Neuronal stem cell (in vitro differentiated cells): ENCODE data around the gene ABLIM1.

ENCODE experiments used
- DNase-seq: peaks from one replicate; pipeline ENCODE4 v3.0.0-alpha.2; 2013; ENCODE audit warnings: low spot score
- H2AFZ ChIP-seq: one replicate; pipeline ENCODE4 v1.6.1; 2013; ENCODE audit warnings: mild to moderate bottlenecking, low read length, inconsistent platforms
- H2AK5ac ChIP-seq: 2 replicates; pipeline ENCODE4 v1.6.1; 2013; ENCODE audit warnings: low read depth, mild to moderate bottlenecking, inconsistent platforms, low read length, moderate library complexity, mixed read lengths
- H2BK120ac ChIP-seq: 2 replicates; pipeline ENCODE4 v1.6.1; 2013; ENCODE audit warnings: low read depth, mild to moderate bottlenecking, inconsistent platforms, low read length, moderate library complexity, mixed read lengths
- H2BK12ac ChIP-seq: one replicate; pipeline ENCODE4 v1.6.1; 2013; ENCODE audit warnings: low read length, inconsistent platforms
- H2BK15ac ChIP-seq: 2 replicates; pipeline ENCODE4 v1.6.1; 2013; ENCODE audit warnings: mild to moderate bottlenecking, low read length, inconsistent platforms, mixed read lengths
- H2BK5ac ChIP-seq: one replicate; pipeline ENCODE4 v1.6.1; 2013; ENCODE audit warnings: inconsistent platforms, mild to moderate bottlenecking, low read length, moderate library complexity
- H3K14ac ChIP-seq: one replicate; pipeline ENCODE4 v1.6.1; 2013; ENCODE audit warnings: low read length, inconsistent platforms
- H3K18ac ChIP-seq: 2 replicates; pipeline ENCODE4 v1.6.1; 2013; ENCODE audit warnings: low read length, inconsistent platforms
- H3K23ac ChIP-seq: 2 replicates; pipeline ENCODE4 v1.6.1; 2013; ENCODE audit warnings: low read depth, mild to moderate bottlenecking, mixed read lengths, low read length, inconsistent platforms; ENCODE audit not compliant: poor library complexity
- H3K27ac ChIP-seq: replicated peaks from 3 replicates; pipeline ENCODE4 v1.5.1; 2013; ENCODE audit warnings: low read length, inconsistent platforms
- H3K27me3 ChIP-seq, 3 experiments: 2 replicates each; pipeline ENCODE4 v1.6.1; 2013; ENCODE audit warnings: low read length in 3 of 3, mild to moderate bottlenecking in 2 of 3, inconsistent platforms in 1 of 3, low read depth in 1 of 3, mixed read lengths in 1 of 3, moderate library complexity in 1 of 3; ENCODE audit not compliant: control insufficient read depth in 3 of 3, insufficient read depth in 3 of 3
- H3K36me3 ChIP-seq, 2 donors: replicated peaks in 1 of 2; 2 replicates each; pipeline ENCODE4 v1.6.1; 2013; ENCODE audit warnings: low read length in 2 of 2; ENCODE audit not compliant: control insufficient read depth in 2 of 2, insufficient read depth in 2 of 2
- H3K4ac ChIP-seq: 2 replicates; pipeline ENCODE4 v1.6.1; 2013; ENCODE audit warnings: inconsistent platforms, mild to moderate bottlenecking, low read length, moderate library complexity
- H3K4me1 ChIP-seq, 2 donors: 1 replicate in 1 of 2; 2 replicates in 1 of 2; pipeline ENCODE4 v1.6.1; 2013; ENCODE audit warnings: low read length in 2 of 2, low read depth in 1 of 2; ENCODE audit not compliant: control insufficient read depth in 2 of 2, insufficient read depth in 1 of 2
- H3K4me2 ChIP-seq: one replicate; pipeline ENCODE4 v1.6.1; 2013; ENCODE audit warnings: mild to moderate bottlenecking, low read length, inconsistent platforms; ENCODE audit not compliant: insufficient read depth, poor library complexity, severe bottlenecking
- H3K4me3 ChIP-seq, 2 donors: 2 replicates each; pipeline ENCODE4 v1.5.1; 2013; ENCODE audit warnings: low read length in 2 of 2, mild to moderate bottlenecking in 2 of 2, inconsistent platforms in 1 of 2, moderate library complexity in 1 of 2
- H3K79me1 ChIP-seq: one replicate; pipeline ENCODE4 v1.6.1; 2013; ENCODE audit warnings: low read depth, mild to moderate bottlenecking, inconsistent platforms, low read length, moderate library complexity
- H3K9ac ChIP-seq: one replicate; pipeline ENCODE4 v1.6.1; 2013; ENCODE audit warnings: mild to moderate bottlenecking, low read depth, low read length, inconsistent platforms; ENCODE audit not compliant: poor library complexity
- H3K9me3 ChIP-seq, 2 donors: replicated peaks in 1 of 2; 2 replicates each; pipeline versions ENCODE3 to v1.6.1; 2013; ENCODE audit warnings: low read length in 2 of 2, mild to moderate bottlenecking in 2 of 2, inconsistent platforms in 1 of 2, low read depth in 1 of 2, mixed read lengths in 1 of 2, moderate library complexity in 1 of 2; ENCODE audit not compliant: control insufficient read depth in 2 of 2, insufficient read depth in 1 of 2
- H4K8ac ChIP-seq: one replicate; pipeline ENCODE4 v1.6.1; 2013; ENCODE audit warnings: low read depth, mild to moderate bottlenecking, inconsistent platforms, low read length, moderate library complexity
- H4K91ac ChIP-seq: one replicate; pipeline ENCODE4 v1.6.1; 2013; ENCODE audit warnings: low read length, low read depth, mild to moderate bottlenecking, inconsistent platforms; ENCODE audit not compliant: poor library complexity
- WGBS, 2 donors: extraction: QIAGEN DNeasy Blood & Tissue Kit; methylation state at CpG; one replicate each; pipeline ENCODE4 v1.1.7; 2013; ENCODE audit warnings: missing lambda C conversion rate in 2 of 2, mixed read lengths in 1 of 2; ENCODE audit not compliant: insufficient read length in 2 of 2, insufficient replicate concordance in 1 of 2; ENCODE audit errors: extremely low coverage in 2 of 2; 5-methylcytosine and 5-hydroxymethylcytosine counted together

ABLIM1 gene

DNA sequence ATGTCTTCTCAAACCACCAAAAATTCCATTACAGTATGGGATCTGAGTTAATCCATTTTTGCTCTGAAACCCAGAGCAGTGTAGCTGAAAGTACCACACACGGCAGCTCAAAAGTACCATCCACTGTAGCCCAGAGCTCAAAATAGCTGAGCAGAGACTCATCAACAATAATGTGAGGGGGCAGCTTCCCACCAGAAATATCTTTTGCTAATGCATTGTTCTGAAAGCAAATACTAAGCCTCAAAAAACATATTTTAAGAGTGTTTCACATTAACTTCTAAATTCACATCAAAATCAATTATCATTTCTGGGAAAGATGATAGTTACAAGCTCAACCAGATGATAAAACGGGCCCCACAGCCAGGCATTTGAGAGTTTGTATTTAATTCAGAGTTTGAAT, 73.7 kb downstream of the ABLIM1 start:
- no peak overlapping the region for H3K23ac ChIP-seq
- DNase-seq, result no peak
- H3K4me3 ChIP-seq, result no peak overlapping the region
- no peak overlapping the region for H2BK120ac ChIP-seq
- no peak overlapping the region for H2AFZ ChIP-seq
- no peaks in the 10 kb centered on the region for H3K36me3 ChIP-seq
- H3K14ac ChIP-seq, result no peak overlapping the region
- H3K79me1 ChIP-seq, result no peaks in the 10 kb centered on the region
- no CpG with 5 or more reads among the region's 2 CpGs for WGBS, 2 donors
- no peak overlapping the region for H2AK5ac ChIP-seq
- H3K18ac ChIP-seq, result no peak overlapping the region
- no peak overlapping the region for H3K27ac ChIP-seq
- H3K9me3 ChIP-seq, result no peaks in the 10 kb centered on the region
- H3K4me1 ChIP-seq, result no peaks in the 10 kb centered on the region
- no peak overlapping the region for H3K4me2 ChIP-seq
- H2BK5ac ChIP-seq, result no peak overlapping the region
- no peak overlapping the region for H3K9ac ChIP-seq
- no peak overlapping the region for H4K8ac ChIP-seq
- no peak overlapping the region for H2BK12ac ChIP-seq
- no peak overlapping the region for H3K4ac ChIP-seq
- H3K27me3 ChIP-seq, result no peaks in the 10 kb centered on the region
- H2BK15ac ChIP-seq, result no peak overlapping the region
- H4K91ac ChIP-seq, result no peak overlapping the region

DNA sequence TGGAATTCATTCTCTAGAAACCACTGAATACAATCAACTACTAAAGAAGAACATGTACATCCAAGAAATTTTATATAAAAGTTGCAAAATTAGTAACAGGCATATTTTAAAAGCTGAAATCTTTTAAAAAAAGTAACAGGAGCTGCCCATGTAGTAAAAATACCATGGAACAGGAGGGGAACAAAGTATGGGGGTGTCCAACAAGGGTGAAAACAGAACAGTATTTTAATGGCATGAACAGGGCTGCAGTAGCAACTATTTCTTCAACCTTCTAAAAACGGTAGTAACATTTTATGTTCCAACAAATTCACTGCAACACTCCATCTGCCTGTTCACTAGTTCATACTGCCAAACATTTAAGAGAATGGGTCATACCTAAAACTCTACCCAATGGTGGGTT, 77.0 kb downstream of the ABLIM1 start:
- H3K4me1 ChIP-seq, result no peaks in the 10 kb centered on the region
- H4K8ac ChIP-seq, result no peak overlapping the region
- H3K14ac ChIP-seq, result no peak overlapping the region
- H3K27ac ChIP-seq, result no peak overlapping the region
- no peak overlapping the region for H2AFZ ChIP-seq
- H2BK12ac ChIP-seq, result no peak overlapping the region
- H3K23ac ChIP-seq, result no peak overlapping the region
- no peak overlapping the region for H2AK5ac ChIP-seq
- H3K18ac ChIP-seq, result no peak overlapping the region
- H3K4ac ChIP-seq, result no peak overlapping the region
- no CpG with 5 or more reads among the region's 1 CpG for WGBS, 2 donors
- H2BK5ac ChIP-seq, result no peak overlapping the region
- no peak for DNase-seq
- no peak overlapping the region for H3K9ac ChIP-seq
- no peak overlapping the region for H2BK120ac ChIP-seq
- H3K4me2 ChIP-seq, result no peak overlapping the region
- H2BK15ac ChIP-seq, result no peak overlapping the region
- no peak overlapping the region for H4K91ac ChIP-seq
- H3K27me3 ChIP-seq, result no peaks in the 10 kb centered on the region
- no peaks in the 10 kb centered on the region for H3K9me3 ChIP-seq
- no peaks in the 10 kb centered on the region for H3K36me3 ChIP-seq
- no peak overlapping the region for H3K4me3 ChIP-seq
- no peaks in the 10 kb centered on the region for H3K79me1 ChIP-seq

DNA sequence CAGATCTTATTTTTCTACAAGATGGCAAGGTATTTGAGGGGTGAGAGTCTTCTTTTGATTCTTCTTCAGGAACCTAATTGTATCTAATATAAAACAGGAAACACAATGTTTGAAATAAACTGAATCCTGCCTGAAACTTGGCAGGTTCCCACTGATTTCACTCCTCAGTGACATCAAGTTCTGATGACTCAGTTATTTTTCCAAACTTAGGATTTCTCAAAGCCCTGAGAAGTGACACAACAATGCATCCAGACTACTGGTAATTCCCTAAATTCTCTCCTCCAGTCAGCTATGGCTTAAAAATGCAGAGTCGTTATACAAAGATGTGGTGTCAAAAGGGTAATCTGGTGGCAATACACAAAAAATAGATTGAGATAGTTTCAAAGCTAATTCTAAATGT, 80.9 kb downstream of the ABLIM1 start:
- no peaks in the 10 kb centered on the region for H3K4me1 ChIP-seq
- no peak overlapping the region for H4K91ac ChIP-seq
- DNase-seq, result no peak
- no peaks in the 10 kb centered on the region for H3K9me3 ChIP-seq
- H2BK5ac ChIP-seq, result no peak overlapping the region
- H2AFZ ChIP-seq, result no peak overlapping the region
- no peak overlapping the region for H3K4ac ChIP-seq
- no peak overlapping the region for H3K18ac ChIP-seq
- no peak overlapping the region for H2BK12ac ChIP-seq
- no peak overlapping the region for H2AK5ac ChIP-seq
- no peak overlapping the region for H3K27ac ChIP-seq
- no peaks in the 10 kb centered on the region for H3K27me3 ChIP-seq
- no peak overlapping the region for H2BK120ac ChIP-seq
- no peak overlapping the region for H3K9ac ChIP-seq
- H3K4me2 ChIP-seq, result no peak overlapping the region
- no peak overlapping the region for H3K23ac ChIP-seq
- H3K79me1 ChIP-seq, result no peaks in the 10 kb centered on the region
- no peak overlapping the region for H2BK15ac ChIP-seq
- no peak overlapping the region for H3K4me3 ChIP-seq
- no peak overlapping the region for H3K14ac ChIP-seq
- H3K36me3 ChIP-seq, result no peaks in the 10 kb centered on the region
- no peak overlapping the region for H4K8ac ChIP-seq
- no CpG with 5 or more reads among the region's 1 CpG for WGBS, 2 donors

DNA sequence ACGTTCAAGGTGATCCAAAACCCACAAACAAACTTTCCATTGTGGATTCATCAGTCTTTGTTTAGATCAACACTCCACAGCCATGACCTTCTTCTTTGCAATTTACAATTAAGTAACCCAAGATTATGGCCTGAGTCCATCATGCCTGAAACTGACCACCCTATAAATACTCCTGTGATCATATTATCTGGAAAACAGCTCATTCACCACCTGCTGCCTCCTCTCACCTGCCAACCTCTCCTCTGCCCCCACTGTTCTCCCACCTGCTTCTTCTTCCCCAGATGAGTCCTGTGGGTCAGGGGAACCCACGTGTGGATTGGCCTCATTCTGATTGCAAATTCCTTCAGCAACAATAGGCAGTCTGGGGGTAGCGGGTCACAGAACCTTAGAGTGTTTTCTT, 81.4 kb downstream of the ABLIM1 start:
- no peak for DNase-seq
- H3K4me3 ChIP-seq, result no peak overlapping the region
- no peaks in the 10 kb centered on the region for H3K4me1 ChIP-seq
- H2AK5ac ChIP-seq, result no peak overlapping the region
- no peak overlapping the region for H3K4ac ChIP-seq
- H3K27me3 ChIP-seq, result no peaks in the 10 kb centered on the region
- H3K4me2 ChIP-seq, result no peak overlapping the region
- no peak overlapping the region for H4K8ac ChIP-seq
- no peak overlapping the region for H2BK120ac ChIP-seq
- H3K79me1 ChIP-seq, result no peaks in the 10 kb centered on the region
- H3K9me3 ChIP-seq, result no peaks in the 10 kb centered on the region
- no peak overlapping the region for H3K27ac ChIP-seq
- H2BK12ac ChIP-seq, result no peak overlapping the region
- H2BK5ac ChIP-seq, result no peak overlapping the region
- no peak overlapping the region for H3K23ac ChIP-seq
- H3K18ac ChIP-seq, result no peak overlapping the region
- H2AFZ ChIP-seq, result no peak overlapping the region
- H3K14ac ChIP-seq, result no peak overlapping the region
- no CpG with 5 or more reads among the region's 3 CpGs for WGBS, 2 donors
- no peak overlapping the region for H4K91ac ChIP-seq
- no peak overlapping the region for H3K9ac ChIP-seq
- H3K36me3 ChIP-seq, result no peaks in the 10 kb centered on the region
- no peak overlapping the region for H2BK15ac ChIP-seq
